Lower leg skin (tissue), 4 donors: ENCODE results near the gene TTYH3. TPM values are rescaled to one million over a fixed set of nuclear protein-coding genes. Genes with fewer than 3 reads are reported as not detected.

Experiments used
- DNase-seq, 2 donors: peaks; one replicate each; pipeline ENCODE4 v3.0.0-alpha.2; 2019; ENCODE audit warnings: low spot score in 2 of 2
- H3K4me3 ChIP-seq: fragments of 200-600 bp; sonication (generic); 2 replicates; pipeline ENCODE4 v1.5.1; 2017; ENCODE audit warnings: mild to moderate bottlenecking, low read depth; ENCODE audit not compliant: poor library complexity, severe bottlenecking
- CTCF ChIP-seq, 3 donors: fragments of 450-650 bp; IDR thresholded peaks; one replicate each; pipeline ENCODE4 v1.5.1; 2016; ENCODE audit warnings: antibody characterized with exemption in 3 of 3, mild to moderate bottlenecking in 3 of 3, moderate library complexity in 2 of 3
- POLR2A ChIP-seq, 2 donors: fragments of 450-650 bp; IDR thresholded peaks; one replicate each; pipeline ENCODE4 v1.6.1; 2016 to 2017; ENCODE audit warnings: antibody characterized with exemption in 2 of 2, mild to moderate bottlenecking in 1 of 2, moderate library complexity in 1 of 2
- WGBS, 2 donors: methylation state at CpG; one replicate each; pipeline ENCODE4 v1.1.5; 2018; 5-methylcytosine and 5-hydroxymethylcytosine counted together
- intact Hi-C: fragments of 100-400 bp; cut with DNase I; formaldehyde crosslinking; loops from one replicate; pipeline ENCODE4 v1.15.0; 2023; ENCODE audit warnings: low total_unique reads
- total RNA-seq, 4 donors: library from RNA; depleted of rRNA; stranded (reverse); fragments of >200 nt; gene quantifications; one replicate each; pipeline ENCODE4 v1.1.0, GENCODE V29; 2016

Gene TTYH3
- total RNA-seq, 4 donors from 2014 or later = 7.9 to 18.0 (median 13.9) TPM

- intact Hi-C loops = no loop called here
- TF ChIP-seq CTCF (IDR thresholded peaks at IDR 0.05) (no peak), POLR2A (IDR thresholded peaks at IDR 0.05) (no peak)
- 55 to 57% methylated on average over 9 of the region's 9 CpGs for WGBS, 2 donors
- no peak overlapping the region for H3K4me3 ChIP-seq
- DNase-seq = no peak
These were observed 12.7 kb upstream of the TTYH3 start for GRCh38 chr7:2619116-2619515.

GRCh38 chr7:2621061-2621828, 10.5 kb upstream of the TTYH3 start:
- intact Hi-C loops = no loop called here
- TF ChIP-seq POLR2A (IDR thresholded peaks at IDR 0.05) = no peak
- WGBS, 2 donors = 48 to 51% methylated on average over 23 of the region's 23 CpGs
- no peak overlapping the region for H3K4me3 ChIP-seq
- no peak for DNase-seq

- no peak for DNase-seq
- no peak overlapping the region for H3K4me3 ChIP-seq
- intact Hi-C loops = no loop called here
- WGBS, 2 donors = 68 to 83% methylated on average over 11 to 12 of the region's 12 CpGs
- no peak for TF ChIP-seq CTCF (IDR thresholded peaks at IDR 0.05)
- TF ChIP-seq POLR2A (IDR thresholded peaks at IDR 0.05) = no peak
These were observed 9.7 kb upstream of the TTYH3 start for GRCh38 chr7:2621948-2622640.

GRCh38 chr7:2622869-2623697, 8.7 kb upstream of the TTYH3 start:
- 59 to 74% methylated on average over 17 to 19 of the region's 19 CpGs for WGBS, 2 donors
- no peak overlapping the region for H3K4me3 ChIP-seq
- intact Hi-C loops = no loop called here
- DNase-seq = no peak
- no peak for TF ChIP-seq CTCF (IDR thresholded peaks at IDR 0.05)
- no peak for TF ChIP-seq POLR2A (IDR thresholded peaks at IDR 0.05)

GRCh38 chr7:2623698-2624014, 8.1 kb upstream of the TTYH3 start:
- TF ChIP-seq POLR2A (IDR thresholded peaks at IDR 0.05) (no peak), CTCF (IDR thresholded peaks at IDR 0.05) (no peak)
- intact Hi-C loops = no loop called here
- 94 to 95% methylated on average over 8 of the region's 10 CpGs for WGBS, 2 donors

More at GRCh38 chr7:2623698-2624014, 8.1 kb upstream of the TTYH3 start:
- no peak for DNase-seq
- H3K4me3 ChIP-seq = no peak overlapping the region
